GM18867 (cell line): Measurements from ENCODE around the gene SLC25A12.
"Not testable (repeated sequence)": the region's sequence is repeated elsewhere in the genome, so short reads cannot be mapped to it uniquely, and the experiment has no call there.

Experiments
- ATAC-seq: cut with Tn5 transposase; IDR thresholded peaks from one replicate; pipeline ENCODE4 v1.9.1; 2021; ENCODE audit warnings: mild to moderate bottlenecking, moderate library complexity; ENCODE audit not compliant: unreplicated experiment

The SLC25A12 gene

GRCh38 chr2:171830039-171830438 lies 64.0 kb downstream of the SLC25A12 start:
- ATAC-seq: no peak

- no peak for ATAC-seq
These were observed 70.0 kb downstream of the SLC25A12 start for GRCh38 chr2:171824086-171824485.

GRCh38 chr2:171822525-171823322 lies 71.3 kb downstream of the SLC25A12 start:
- ATAC-seq: no peak

DNA sequence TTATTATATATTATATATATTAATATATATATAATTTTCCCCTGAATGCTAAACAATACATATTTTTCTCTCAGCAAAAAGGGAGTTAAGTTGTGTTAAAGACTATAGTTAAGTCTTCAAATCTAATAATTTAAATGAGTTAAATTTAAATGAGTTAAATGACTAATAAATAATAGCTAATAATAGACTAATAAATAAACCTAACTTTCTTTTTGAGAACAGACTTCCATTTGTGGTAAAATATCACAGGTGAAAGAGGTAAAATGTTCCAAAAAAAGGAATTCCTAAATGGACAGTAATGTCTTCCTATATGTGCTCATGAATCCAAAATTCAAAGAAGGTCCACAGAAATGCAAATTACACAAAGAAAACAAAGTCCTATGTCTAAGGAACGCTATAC lies 74.6 kb downstream of the SLC25A12 start:
- no peak for ATAC-seq

DNA sequence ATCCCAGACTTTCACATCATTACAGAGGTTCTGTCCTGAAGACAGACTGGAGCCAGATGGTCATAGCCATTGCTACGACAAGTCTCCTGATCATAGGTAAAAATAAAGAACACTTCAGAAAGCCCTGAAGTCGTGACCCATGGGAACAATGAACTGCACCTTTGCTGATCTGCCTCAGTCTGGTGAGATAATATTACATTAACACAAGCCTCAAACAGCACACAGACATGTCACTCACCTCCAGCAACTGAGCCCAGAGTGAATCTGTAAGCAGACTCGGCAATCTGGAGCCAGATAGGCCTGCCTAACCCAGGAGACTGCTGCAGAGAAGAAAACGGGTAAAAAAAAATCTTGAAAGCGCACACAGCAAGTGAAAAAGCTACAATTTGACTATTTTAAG lies 79.2 kb downstream of the SLC25A12 start:
- ATAC-seq: no peak

DNA sequence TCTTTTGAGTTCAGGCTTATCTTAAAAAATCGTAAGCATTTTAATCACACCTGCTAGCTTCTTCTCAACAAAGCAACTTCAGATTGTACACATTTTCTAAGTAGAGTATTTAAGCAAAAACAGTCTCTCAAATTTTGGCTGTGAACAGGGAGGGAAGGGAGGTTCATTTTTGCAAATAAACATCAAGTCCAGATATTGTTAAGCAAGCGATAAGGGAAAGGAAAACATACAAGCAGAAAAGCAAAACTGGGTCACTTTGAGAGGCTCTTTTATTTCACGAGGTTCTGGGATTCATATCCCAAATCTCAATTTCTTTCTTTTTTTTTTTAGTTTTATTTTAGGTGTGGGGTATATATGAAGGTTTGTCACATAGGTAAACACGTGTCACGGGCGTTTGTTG lies 79.9 kb downstream of the SLC25A12 start:
- no peak for ATAC-seq

GRCh38 chr2:171813729-171814128 lies 80.3 kb downstream of the SLC25A12 start:
- ATAC-seq: no peak

- no peak for ATAC-seq
These were observed 80.9 kb downstream of the SLC25A12 start for GRCh38 chr2:171813126-171813525.

- no peak for ATAC-seq
These were observed 82.8 kb downstream of the SLC25A12 start for GRCh38 chr2:171811245-171811628.

DNA sequence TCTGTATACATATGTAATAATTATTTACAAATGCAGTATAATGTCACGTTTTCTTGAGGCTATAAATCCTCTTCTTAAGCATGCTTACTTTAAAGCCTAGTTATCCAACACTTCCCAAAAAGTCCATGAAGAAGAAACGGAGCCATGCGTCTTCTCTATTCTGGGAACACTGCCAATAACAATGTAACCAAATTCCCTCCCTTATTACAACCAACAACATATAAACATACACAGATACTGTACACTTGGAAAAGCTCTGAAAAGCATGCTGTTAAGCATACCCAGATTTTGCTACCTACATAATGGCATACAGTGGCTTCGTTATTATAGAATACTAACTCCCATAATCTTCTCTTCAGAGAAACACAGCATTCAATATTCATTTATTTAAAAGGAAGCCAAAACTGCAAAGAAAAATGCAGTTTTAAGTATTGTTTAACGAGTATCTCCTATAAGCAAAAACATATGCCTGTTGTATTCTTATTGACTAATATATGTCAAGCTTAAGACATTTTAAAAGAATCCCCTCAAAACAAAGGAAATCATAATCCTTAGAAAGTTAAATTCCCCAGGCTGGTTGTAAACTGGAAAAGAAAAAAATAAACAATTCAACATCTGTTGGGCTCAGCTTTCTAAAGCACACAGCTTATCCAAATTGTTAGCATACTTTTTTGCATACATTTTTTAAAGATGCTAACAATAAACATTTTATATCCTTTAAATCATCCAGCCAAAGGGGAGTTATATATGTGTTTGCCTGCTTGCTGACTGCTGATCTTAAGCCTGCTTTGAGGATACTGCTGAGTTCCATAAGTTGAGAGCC lies 83.4 kb downstream of the SLC25A12 start:
- no peak for ATAC-seq

- ATAC-seq: not testable (repeated sequence)
These were observed 85.2 kb downstream of the SLC25A12 start for GRCh38 chr2:171808885-171809284.

- no peak for ATAC-seq
These were observed 86.1 kb downstream of the SLC25A12 start for GRCh38 chr2:171807831-171808393.

GRCh38 chr2:171807119-171807518 lies 86.9 kb downstream of the SLC25A12 start:
- ATAC-seq: no peak

DNA sequence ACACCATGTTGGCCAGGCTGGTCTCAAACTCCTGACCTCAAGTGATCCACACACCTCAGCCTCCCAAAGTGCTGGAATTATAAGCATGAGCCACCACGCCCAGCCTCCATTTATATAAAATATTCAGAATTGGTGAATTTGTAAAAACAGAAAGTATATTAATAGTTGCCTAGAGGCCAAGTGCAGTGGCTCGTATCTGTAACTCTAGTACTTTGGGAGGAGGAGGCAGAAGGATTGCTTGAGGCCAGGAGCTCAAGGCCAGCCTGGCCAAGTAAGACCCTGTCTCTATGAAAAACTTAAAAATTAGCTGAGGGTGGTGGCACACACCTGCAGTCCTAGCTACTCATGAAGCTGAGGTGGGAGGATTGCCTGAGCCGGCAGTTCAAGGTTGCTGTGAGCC lies 89.6 kb downstream of the SLC25A12 start:
- ATAC-seq: no peak

DNA sequence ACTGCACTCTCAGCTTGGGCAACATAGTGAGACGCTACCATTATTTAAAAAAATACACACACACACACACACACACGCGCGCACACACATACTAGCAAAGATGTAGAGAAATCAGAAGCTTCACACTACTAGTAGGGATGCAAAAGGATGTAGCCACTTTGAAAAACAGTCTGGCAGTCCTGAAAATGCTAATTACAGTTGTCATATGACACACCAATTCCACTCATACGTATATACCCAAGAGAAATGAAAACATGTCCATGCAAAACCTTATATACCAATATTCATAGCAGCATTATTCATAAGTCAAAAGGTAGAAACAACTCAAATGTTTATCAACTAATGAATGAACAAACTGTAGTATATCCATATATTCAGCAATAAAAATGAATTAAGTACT lies 90.3 kb downstream of the SLC25A12 start:
- ATAC-seq: no peak

GRCh38 chr2:171800639-171801038 lies 93.4 kb downstream of the SLC25A12 start:
- ATAC-seq: no peak

GRCh38 chr2:171798156-171798820 lies 95.8 kb downstream of the SLC25A12 start:
- ATAC-seq: no peak

DNA sequence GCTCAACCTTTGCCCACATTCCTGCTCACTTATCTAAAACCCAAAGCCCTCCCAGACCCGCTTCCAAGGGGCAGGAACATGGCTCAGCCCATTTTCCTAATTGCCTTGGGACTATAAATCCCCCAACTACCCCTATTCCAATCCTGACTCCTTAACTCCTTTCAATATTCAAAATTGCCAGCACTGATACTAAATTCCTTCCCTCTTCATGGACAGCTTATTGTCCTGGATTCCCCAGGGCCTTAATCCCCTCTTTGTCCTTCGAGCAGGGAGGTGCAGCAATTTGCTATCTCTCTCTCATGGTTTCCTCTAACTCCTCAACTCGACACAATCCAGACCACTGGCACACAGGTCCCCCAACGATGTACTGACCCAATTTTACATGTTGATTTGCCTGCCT lies 99.1 kb downstream of the SLC25A12 start:
- ATAC-seq: no peak

GRCh38 chr2:171793691-171794678 lies 100.1 kb downstream of the SLC25A12 start:
- peak; percentile 51 for ATAC-seq
